HG03108 (cell line): ENCODE measurements around the gene ATAD3B.
"Not testable (repeated sequence)": the region's sequence is repeated elsewhere in the genome, so short reads cannot be mapped to it uniquely, and the experiment has no call there.

ENCODE experiments used
- ATAC-seq: cut with Tn5 transposase; IDR thresholded peaks from one replicate; pipeline ENCODE4 v1.9.1; 2021; ENCODE audit warnings: moderate library complexity; ENCODE audit not compliant: unreplicated experiment

Gene ATAD3B

GRCh38 chr1:1529936-1530335 is 58.4 kb downstream of the ATAD3B start:
- no peak for ATAC-seq

- ATAC-seq: no peak
Measured at GRCh38 chr1:1531947-1532346, 60.4 kb downstream of the ATAD3B start.

GRCh38 chr1:1533176-1533893 is 61.8 kb downstream of the ATAD3B start:
- not testable (repeated sequence) for ATAC-seq

- not testable (repeated sequence) for ATAC-seq
Measured at GRCh38 chr1:1533894-1534291, 62.3 kb downstream of the ATAD3B start.

GRCh38 chr1:1534401-1535154 is 63.0 kb downstream of the ATAD3B start:
- ATAC-seq: no peak

GRCh38 chr1:1535201-1536018 is 63.8 kb downstream of the ATAD3B start:
- ATAC-seq: no peak

- ATAC-seq: no peak
Measured at GRCh38 chr1:1536019-1536937, 64.7 kb downstream of the ATAD3B start.

- no peak for ATAC-seq
Measured at GRCh38 chr1:1536938-1537546, 65.5 kb downstream of the ATAD3B start.

- ATAC-seq: no peak
Measured at GRCh38 chr1:1537626-1538250, 66.2 kb downstream of the ATAD3B start.

GRCh38 chr1:1538334-1538733 is 66.8 kb downstream of the ATAD3B start:
- ATAC-seq: no peak

GRCh38 chr1:1538989-1539309 is 67.4 kb downstream of the ATAD3B start:
- no peak for ATAC-seq

GRCh38 chr1:1539310-1540089 is 67.9 kb downstream of the ATAD3B start:
- no peak for ATAC-seq

- ATAC-seq: no peak
Measured at GRCh38 chr1:1540090-1540817, 68.7 kb downstream of the ATAD3B start, which contains the start of gene TMEM240. TMEM240 (minus strand) TSS chr1:1540624; CDS start chr1:1540346, 278 bp downstream.

GRCh38 chr1:1540818-1541628 is 69.5 kb downstream of the ATAD3B start:
- no peak for ATAC-seq

GRCh38 chr1:1541956-1542765 is 70.6 kb downstream of the ATAD3B start:
- ATAC-seq: no peak
